ENCODE data around the gene CCNQ. TPM values are rescaled to one million over a fixed set of nuclear protein-coding genes. Genes with fewer than 3 reads are reported as not detected.

Gene CCNQ
- polyA plus RNA-seq, 3 donors = 19.3 to 26.9 (median 22.3) TPM

Other genes starting within 250 kb of the CCNQ start
- gene PNMA6E, start 197.8 kb downstream of the CCNQ start, polyA plus RNA-seq = not detected
- 1 to 10 TPM in 2 of 3 donors, under 1 TPM in 1; 0.56 to 1.2 (median 1.0) TPM for gene ZFP92, start 187.7 kb downstream of the CCNQ start, polyA plus RNA-seq
- under 1 TPM; 0.46 to 0.90 (median 0.56) TPM for gene TREX2, start 153.1 kb downstream of the CCNQ start, polyA plus RNA-seq
- 10 to 100 TPM in 2 of 3 donors, 1 to 10 TPM in 1; 9.0 to 54.8 (median 22.3) TPM for gene HAUS7, start 128.6 kb downstream of the CCNQ start, polyA plus RNA-seq
- gene BGN, start 104.2 kb downstream of the CCNQ start, polyA plus RNA-seq = 10 to 100 TPM; 10.4 to 58.4 (median 37.1) TPM
- under 1 TPM in 1 of 3 donors, not detected in 2; 0.02 TPM for gene ATP2B3, start 81.5 kb downstream of the CCNQ start, polyA plus RNA-seq
- 1 to 10 TPM in 1 of 3 donors, under 1 TPM in 1, not detected in 1; 0.07 to 1.0 TPM for gene DUSP9, start 48.1 kb upstream of the CCNQ start, polyA plus RNA-seq
- gene PNCK, start 74.7 kb upstream of the CCNQ start, polyA plus RNA-seq = 1 to 10 TPM in 2 of 3 donors, under 1 TPM in 1; 0.64 to 1.5 (median 1.5) TPM
- gene SLC6A8, start 88.8 kb upstream of the CCNQ start, polyA plus RNA-seq = 10 to 100 TPM; 14.7 to 61.0 (median 20.0) TPM
- gene BCAP31, start 125.2 kb upstream of the CCNQ start, polyA plus RNA-seq = 100 to 1,000 TPM; 151 to 640 (median 216) TPM
- gene ABCD1, start 125.7 kb upstream of the CCNQ start, polyA plus RNA-seq = 10 to 100 TPM in 1 of 3 donors, 1 to 10 TPM in 2; 7.5 to 29.9 (median 9.6) TPM
- gene PLXNB3, start 165.1 kb upstream of the CCNQ start, polyA plus RNA-seq = 1 to 10 TPM; 3.4 to 9.1 (median 8.3) TPM
- under 1 TPM; 0.23 to 0.67 (median 0.30) TPM for gene SRPK3, start 181.9 kb upstream of the CCNQ start, polyA plus RNA-seq
- 10 to 100 TPM; 34.9 to 81.0 (median 51.6) TPM for gene IDH3G, start 195.2 kb upstream of the CCNQ start, polyA plus RNA-seq
- gene SSR4, start 195.5 kb upstream of the CCNQ start, polyA plus RNA-seq = 100 to 1,000 TPM; 283 to 679 (median 378) TPM
- 1 to 10 TPM; 1.5 to 2.7 (median 2.1) TPM for gene PDZD4, start 231.4 kb upstream of the CCNQ start, polyA plus RNA-seq

Measured in adipose tissue (tissue), 3 donors.